ENCODE data around the gene SLC66A1. TPM values are rescaled to one million over a fixed set of nuclear protein-coding genes. Genes with fewer than 3 reads are reported as not detected.
"Not testable (repeated sequence)": the region's sequence is repeated elsewhere in the genome, so short reads cannot be mapped to it uniquely, and the experiment has no call there.

SLC66A1 gene
- total RNA-seq, 4 donors from 2014 or later = 19.1 to 53.9 (median 35.3) TPM

DNA sequence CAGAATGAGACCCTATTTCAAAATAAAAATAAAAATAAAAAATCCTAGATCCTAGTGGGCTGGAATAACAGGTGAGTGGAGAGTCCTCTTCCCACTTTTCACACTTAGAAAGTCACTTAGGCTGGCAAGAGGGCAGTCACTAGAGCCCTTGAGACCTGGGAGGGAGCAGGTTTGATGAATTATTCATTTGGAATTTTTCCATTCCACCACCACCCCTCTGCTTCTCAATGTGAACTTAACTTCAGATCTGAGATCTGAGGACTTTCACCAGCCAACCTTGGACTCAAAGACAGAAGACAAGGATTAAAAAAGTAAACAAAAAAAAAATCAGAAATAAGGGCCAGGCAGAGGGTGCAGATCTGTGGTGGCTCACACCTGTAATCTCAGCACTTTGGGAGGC is 40.1 kb upstream of the SLC66A1 start:
- in situ Hi-C loops (cut with MboI; ENCODE audit: low pct_ligation_motif_present in 1 of 4, low pct_unique_long_range_greater_than_20kb in 1 of 4, low sequenced_read_pairs in 3 of 4) = no loop called here
- TF ChIP-seq, protein P1, sequence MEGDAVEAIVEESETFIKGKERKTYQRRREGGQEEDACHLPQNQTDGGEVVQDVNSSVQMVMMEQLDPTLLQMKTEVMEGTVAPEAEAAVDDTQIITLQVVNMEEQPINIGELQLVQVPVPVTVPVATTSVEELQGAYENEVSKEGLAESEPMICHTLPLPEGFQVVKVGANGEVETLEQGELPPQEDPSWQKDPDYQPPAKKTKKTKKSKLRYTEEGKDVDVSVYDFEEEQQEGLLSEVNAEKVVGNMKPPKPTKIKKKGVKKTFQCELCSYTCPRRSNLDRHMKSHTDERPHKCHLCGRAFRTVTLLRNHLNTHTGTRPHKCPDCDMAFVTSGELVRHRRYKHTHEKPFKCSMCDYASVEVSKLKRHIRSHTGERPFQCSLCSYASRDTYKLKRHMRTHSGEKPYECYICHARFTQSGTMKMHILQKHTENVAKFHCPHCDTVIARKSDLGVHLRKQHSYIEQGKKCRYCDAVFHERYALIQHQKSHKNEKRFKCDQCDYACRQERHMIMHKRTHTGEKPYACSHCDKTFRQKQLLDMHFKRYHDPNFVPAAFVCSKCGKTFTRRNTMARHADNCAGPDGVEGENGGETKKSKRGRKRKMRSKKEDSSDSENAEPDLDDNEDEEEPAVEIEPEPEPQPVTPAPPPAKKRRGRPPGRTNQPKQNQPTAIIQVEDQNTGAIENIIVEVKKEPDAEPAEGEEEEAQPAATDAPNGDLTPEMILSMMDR (IDR thresholded peaks at IDR 0.05) = no peak
- TF ChIP-seq POLR2A (IDR thresholded peaks at IDR 0.05) (no peak), EP300 (IDR thresholded peaks at IDR 0.05; ENCODE audit: low read depth) (no peak), POLR2AphosphoS5 (IDR thresholded peaks at IDR 0.05) (no peak)
- H3K27me3 ChIP-seq = peaks cover 6% of the 10 kb centered on the region
- H3K4me3 ChIP-seq = no peak overlapping the region
- H3K4me1 ChIP-seq = peaks cover 0 to 21% (median 10%) of the 10 kb centered on the region in 4 donors
- no peaks in the 10 kb centered on the region for H3K36me3 ChIP-seq
- H3K27ac ChIP-seq = no peak overlapping the region
- no peak for DNase-seq
- intact Hi-C loops (cut with DNase I; ENCODE audit: low total_unique reads) = no loop called here
- no peaks in the 10 kb centered on the region for H3K9me3 ChIP-seq

DNA sequence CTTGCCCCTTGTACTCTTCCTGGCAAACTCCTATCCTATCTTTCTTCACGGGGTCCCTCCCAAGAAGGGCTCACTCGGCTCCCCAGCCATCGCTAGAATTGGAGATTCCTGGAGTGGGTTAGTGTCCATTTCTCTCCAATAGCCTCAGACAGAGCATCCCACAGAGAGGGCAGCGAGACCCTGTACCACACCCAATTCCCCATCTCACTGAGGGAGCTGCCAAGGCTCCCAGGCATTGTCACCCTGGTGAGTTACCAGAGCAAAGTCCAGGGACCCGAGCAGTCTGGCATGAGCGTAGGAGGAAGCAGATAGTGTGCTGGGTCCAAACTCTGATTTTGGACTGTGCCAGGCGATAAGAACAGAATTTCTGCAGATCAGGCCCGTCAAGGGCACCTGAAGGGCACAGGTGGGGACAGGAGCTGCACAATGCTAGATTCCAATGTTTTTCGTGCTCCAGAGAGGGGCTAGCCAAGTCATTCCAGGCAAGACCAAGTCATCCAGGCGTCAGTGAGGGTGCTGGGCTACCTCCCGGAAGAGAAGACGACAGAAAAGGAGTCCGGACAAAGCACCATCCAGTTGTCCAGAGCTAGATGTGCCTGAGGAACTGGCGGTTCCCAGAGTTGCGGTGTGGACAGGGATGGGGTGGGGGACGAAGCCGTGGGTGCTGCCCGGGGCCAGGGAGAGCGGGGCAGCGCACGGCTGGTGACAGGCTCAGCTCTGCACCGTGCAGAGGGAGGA is 38.9 kb upstream of the SLC66A1 start:
- DNase-seq = peak; percentile 28
- Histone ChIP-seq H3K27me3 (peaks cover 6% of the 10 kb centered on the region), H3K27ac (peak overlapping the region in 2 of 4 donors; percentile 49 to 59), H3K36me3 (no peaks in the 10 kb centered on the region), H3K4me1 (peaks cover 0 to 21% (median 10%) of the 10 kb centered on the region in 4 donors), H3K4me3 (no peak overlapping the region), H3K9me3 (no peaks in the 10 kb centered on the region)
- intact Hi-C loops (cut with DNase I; ENCODE audit: low total_unique reads) (no loop called here), in situ Hi-C loops (cut with MboI; ENCODE audit: low pct_ligation_motif_present in 1 of 4, low pct_unique_long_range_greater_than_20kb in 1 of 4, low sequenced_read_pairs in 3 of 4) (no loop called here)
- TF ChIP-seq POLR2A (IDR thresholded peaks at IDR 0.05) = no peak
- no peak for TF ChIP-seq EP300 (IDR thresholded peaks at IDR 0.05; ENCODE audit: low read depth)
- TF ChIP-seq, protein P1 (IDR thresholded peaks at IDR 0.05) = no peak
- TF ChIP-seq POLR2AphosphoS5 (IDR thresholded peaks at IDR 0.05) = no peak
- 85% methylated on average over 22 of the region's 22 CpGs; no CpG with 5 or more reads in 1 of the 2 donors for WGBS, 2 donors (ENCODE audit: low coverage in 1 of 2)

DNA sequence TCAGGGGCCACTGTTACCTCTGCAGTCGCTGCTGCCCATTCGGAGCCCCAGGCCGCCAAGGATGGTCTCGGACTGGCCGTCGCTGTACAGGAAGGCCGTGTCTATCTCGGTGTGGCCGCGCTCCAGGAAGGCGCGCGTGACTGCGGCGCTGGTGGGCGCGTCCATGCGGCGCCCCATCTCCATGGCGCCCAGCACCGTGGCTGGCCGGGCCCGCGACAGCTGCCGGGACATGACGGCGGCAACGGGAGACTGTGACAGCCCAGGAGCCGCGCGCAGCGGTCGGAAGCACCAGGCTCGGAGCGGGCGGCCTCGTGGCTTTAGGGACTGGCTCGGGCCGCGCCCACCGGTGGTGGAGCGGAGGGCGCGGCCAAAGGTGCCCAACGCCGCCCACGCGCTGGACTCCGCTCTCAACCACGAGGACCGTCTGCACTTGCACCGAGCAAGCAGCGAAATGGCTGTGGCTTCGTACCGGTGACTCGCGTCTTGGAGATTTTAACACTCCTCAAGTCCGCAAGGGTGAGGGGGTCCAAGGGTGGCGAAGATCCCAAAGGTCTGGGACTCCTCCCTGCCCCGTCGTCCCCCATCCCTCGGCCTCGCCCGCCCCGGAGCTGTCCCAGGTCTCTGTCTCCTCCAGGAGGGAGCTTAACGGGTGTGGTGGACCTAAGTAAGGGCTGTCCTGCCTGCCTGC is 38.1 kb upstream of the SLC66A1 start:
- H3K36me3 ChIP-seq; intact Hi-C loops (cut with DNase I; ENCODE audit: low total_unique reads); H3K9me3 ChIP-seq; in situ Hi-C loops (cut with MboI; ENCODE audit: low pct_ligation_motif_present in 1 of 4, low pct_unique_long_range_greater_than_20kb in 1 of 4, low sequenced_read_pairs in 3 of 4); DNase-seq; H3K27me3 ChIP-seq: not testable (repeated sequence)
- peaks cover 0 to 21% (median 10%) of the 10 kb centered on the region in 4 donors for H3K4me1 ChIP-seq
- WGBS, 2 donors (ENCODE audit: low coverage in 1 of 2) = 40 to 80% methylated on average over 1 to 56 of the region's 66 CpGs
- peak overlapping the region in 2 of 4 donors; percentile 49 to 59 for H3K27ac ChIP-seq
- H3K4me3 ChIP-seq = peak overlapping the region in 1 of 4 donors; percentile 29

DNA sequence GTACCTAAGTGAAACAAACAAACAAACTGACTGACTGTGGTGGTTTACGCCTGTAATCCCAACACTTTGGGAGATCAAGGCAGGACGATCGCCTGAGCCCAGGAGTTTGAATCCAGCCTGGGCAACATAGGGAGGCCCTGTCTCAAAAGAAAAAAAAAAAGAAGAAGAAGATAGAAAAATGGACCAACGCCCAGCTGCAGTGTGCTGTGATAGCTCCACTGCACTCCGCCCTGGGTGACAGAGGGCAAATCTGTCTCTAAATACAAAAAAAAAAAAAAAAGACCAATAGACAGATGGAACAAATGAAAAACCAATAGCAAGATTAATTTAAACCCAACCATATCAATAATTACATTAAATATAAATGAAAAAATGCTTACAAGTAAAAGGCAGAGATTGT is 37.5 kb upstream of the SLC66A1 start:
- Histone ChIP-seq H3K36me3 (no peaks in the 10 kb centered on the region), H3K27ac (no peak overlapping the region), H3K27me3 (peaks cover 6% of the 10 kb centered on the region), H3K4me1 (peaks cover 0 to 21% (median 9%) of the 10 kb centered on the region in 4 donors), H3K9me3 (no peaks in the 10 kb centered on the region), H3K4me3 (no peak overlapping the region)
- in situ Hi-C loops (cut with MboI; ENCODE audit: low pct_ligation_motif_present in 1 of 4, low pct_unique_long_range_greater_than_20kb in 1 of 4, low sequenced_read_pairs in 3 of 4) (no loop called here), intact Hi-C loops (cut with DNase I; ENCODE audit: low total_unique reads) (no loop called here)
- TF ChIP-seq POLR2A (IDR thresholded peaks at IDR 0.05) (no peak), POLR2AphosphoS5 (IDR thresholded peaks at IDR 0.05) (no peak), EP300 (IDR thresholded peaks at IDR 0.05; ENCODE audit: low read depth) (no peak)
- TF ChIP-seq, protein P1 (IDR thresholded peaks at IDR 0.05) = no peak
- WGBS, 2 donors (ENCODE audit: low coverage in 1 of 2) = 87 to 92% methylated on average over 5 of the region's 5 CpGs
- DNase-seq = no peak
